Activated CD8-positive, alpha-beta memory T cell treated with anti-CD3 and anti-CD28 coated beads for 24 hours (primary cell): Measurements from ENCODE around the gene HTRA1.
A peak's percentile ranks its signal among the peaks of the same experiment; 100 is the strongest.

Experiments
- DNase-seq: peaks from one replicate; pipeline ENCODE4 v3.0.0-alpha.2; 2020

The HTRA1 gene

GRCh38 chr10:122521011-122521410, 59.7 kb downstream of the HTRA1 start:
- no peak for DNase-seq

GRCh38 chr10:122524811-122525210, 63.5 kb downstream of the HTRA1 start:
- DNase-seq = no peak

GRCh38 chr10:122525788-122526187, 64.4 kb downstream of the HTRA1 start:
- no peak for DNase-seq

- no peak for DNase-seq
These were observed 65.5 kb downstream of the HTRA1 start for GRCh38 chr10:122526892-122527291.

GRCh38 chr10:122530177-122530576, 68.8 kb downstream of the HTRA1 start:
- DNase-seq = no peak

- DNase-seq = no peak
These were observed 69.9 kb downstream of the HTRA1 start for GRCh38 chr10:122531261-122531660.

GRCh38 chr10:122531939-122532338, 70.6 kb downstream of the HTRA1 start:
- no peak for DNase-seq

GRCh38 chr10:122532601-122533296, 71.4 kb downstream of the HTRA1 start:
- DNase-seq = no peak

GRCh38 chr10:122537545-122537944, 76.2 kb downstream of the HTRA1 start:
- DNase-seq = no peak

- DNase-seq = no peak
These were observed 80.2 kb downstream of the HTRA1 start for GRCh38 chr10:122541541-122542002.

- DNase-seq = no peak
These were observed 82.5 kb downstream of the HTRA1 start for GRCh38 chr10:122543676-122544445.

- DNase-seq = no peak
These were observed 83.1 kb downstream of the HTRA1 start for GRCh38 chr10:122544493-122544892.

- no peak for DNase-seq
These were observed 84.9 kb downstream of the HTRA1 start for GRCh38 chr10:122546242-122546641.

GRCh38 chr10:122548407-122549085, 87.2 kb downstream of the HTRA1 start:
- no peak for DNase-seq

- no peak for DNase-seq
These were observed 88.3 kb downstream of the HTRA1 start for GRCh38 chr10:122549636-122550035.

GRCh38 chr10:122550427-122550826, 89.1 kb downstream of the HTRA1 start:
- no peak for DNase-seq

GRCh38 chr10:122550983-122551382, 89.6 kb downstream of the HTRA1 start:
- no peak for DNase-seq

GRCh38 chr10:122551450-122551849, 90.1 kb downstream of the HTRA1 start:
- DNase-seq = peak; percentile 71

- no peak for DNase-seq
These were observed 92.0 kb downstream of the HTRA1 start for GRCh38 chr10:122553341-122553740.

- DNase-seq = no peak
These were observed 93.0 kb downstream of the HTRA1 start for GRCh38 chr10:122554131-122555036.

- DNase-seq = no peak
These were observed 94.1 kb downstream of the HTRA1 start for GRCh38 chr10:122555442-122555841.

GRCh38 chr10:122557516-122557915, 96.2 kb downstream of the HTRA1 start:
- no peak for DNase-seq

- DNase-seq = no peak
These were observed 97.1 kb downstream of the HTRA1 start for GRCh38 chr10:122558452-122558851.
